Mammary microvascular endothelial cell (primary cell): ENCODE results near the gene TMEM31. TPM values are rescaled to one million over a fixed set of nuclear protein-coding genes. Genes with fewer than 3 reads are reported as not detected.

Source experiments
- total RNA-seq: library from RNA; depleted of rRNA; stranded (reverse); fragments of >200 nt; gene quantifications from 2 replicates; pipeline ENCODE4 v1.2.3, GENCODE V29; 2015

The TMEM31 gene
- not detected in 2 replicates for total RNA-seq

DNA sequence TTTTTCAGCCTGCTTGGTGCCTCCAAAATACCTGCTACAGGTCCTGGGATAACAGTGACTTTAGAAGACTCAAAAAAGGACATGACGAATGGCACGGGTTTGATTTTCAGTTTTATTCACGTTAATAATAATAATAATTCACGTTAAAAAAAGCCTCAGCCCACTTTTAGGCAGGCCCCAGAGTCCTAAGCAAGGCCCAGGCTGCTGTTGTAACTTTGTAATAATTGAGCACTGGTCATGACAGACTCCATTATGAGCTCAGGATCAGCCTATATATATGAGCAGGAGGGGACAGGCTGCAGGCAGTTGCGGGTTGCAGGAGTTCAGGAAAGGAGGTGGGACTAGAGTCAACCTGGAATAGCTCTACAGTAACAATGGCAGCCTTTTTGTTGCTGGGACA, at the start of gene TMEM31:
Gene TMEM31 (plus strand): TSS at position 301 of the 400 bp plus-strand sequence. CDS start 1,350 bp downstream, outside the sequence.

DNA sequence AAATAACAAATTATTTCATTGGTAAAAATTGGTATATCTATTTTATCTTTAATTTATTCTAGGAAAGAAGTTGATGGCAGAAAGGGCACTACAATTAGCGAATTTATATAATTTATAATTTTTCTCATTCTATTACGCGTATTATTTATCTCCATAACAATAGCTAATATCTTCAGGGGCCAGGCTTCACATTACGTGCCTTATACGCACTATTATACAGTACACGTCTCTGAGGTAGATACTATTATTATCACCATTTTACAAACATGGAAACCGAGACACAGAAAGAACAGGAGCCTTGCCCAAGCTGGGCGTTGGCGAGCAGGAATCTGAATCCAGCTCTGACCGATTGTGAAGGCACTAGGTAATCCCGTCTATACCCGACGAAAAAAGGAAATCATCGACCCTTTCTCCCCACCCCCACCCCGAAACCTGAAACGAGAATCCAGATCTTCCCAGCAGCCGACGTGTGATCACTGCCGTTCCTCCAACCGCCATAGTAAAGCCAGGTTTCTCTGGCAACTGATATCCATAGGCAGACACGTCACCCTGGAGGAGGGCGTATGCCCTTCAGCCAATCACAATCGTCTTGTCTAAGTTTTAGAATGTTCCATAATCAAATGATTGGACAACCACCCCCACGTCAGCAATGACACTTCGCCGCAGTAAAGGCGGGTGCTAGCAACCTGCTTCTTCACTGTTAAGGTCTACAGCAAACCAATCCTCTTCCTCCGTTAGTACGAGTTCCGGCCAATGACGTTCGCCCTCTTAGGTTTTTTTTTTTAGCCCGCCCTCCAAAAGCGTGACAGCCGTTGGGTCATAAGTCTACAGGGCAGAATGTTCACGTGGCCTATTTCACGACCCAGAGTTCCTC, 24.3 kb upstream of the TMEM31 start, which contains the start of gene MORF4L2:
Gene MORF4L2 (minus strand): TSS at position 501 of the 874 bp plus-strand sequence. CDS start 9,672 bp downstream, outside the sequence.

Other genes with a start within 250 kb of the TMEM31 start
- not detected in 2 replicates for gene RAB40A, start 191.4 kb upstream of the TMEM31 start, total RNA-seq
- gene TCEAL4, start 125.4 kb upstream of the TMEM31 start, total RNA-seq = 41.0 and 53.2 TPM in 2 replicates
- 12.3 and 21.1 TPM in 2 replicates for gene TCEAL3, start 102.9 kb upstream of the TMEM31 start, total RNA-seq
- 26.3 and 29.7 TPM in 2 replicates for gene TCEAL1, start 81.9 kb upstream of the TMEM31 start, total RNA-seq
- gene MORF4L2, start 24.2 kb upstream of the TMEM31 start, total RNA-seq = 308 and 311 TPM in 2 replicates
- gene PLP1, start 65.9 kb downstream of the TMEM31 start, total RNA-seq = not detected in 2 replicates
- 0.10 and 0.13 TPM in 2 replicates for gene RAB9B, start 121.3 kb downstream of the TMEM31 start, total RNA-seq